Esophagus squamous epithelium (tissue), 5 donors: ENCODE measurements around the gene SUGP1. TPM values are rescaled to one million over a fixed set of nuclear protein-coding genes. Genes with fewer than 3 reads are reported as not detected.

Experiments used
- DNase-seq: peaks from one replicate; lab custom pipeline; 2025; lab: John Stamatoyannopoulos, UW
- H3K27ac ChIP-seq, 4 donors: fragments of 200-600 bp; sonication (generic); one replicate each; pipeline ENCODE4 v1.5.1; 2016 to 2019; ENCODE audit warnings: mild to moderate bottlenecking in 1 of 4
- H3K27me3 ChIP-seq, 4 donors: fragments of 200-600 bp; sonication (generic); 1 replicate in 3 of 4; 2 replicates in 1 of 4; pipeline versions ENCODE4 v1.5.1 to v1.6.0; 2017 to 2021; ENCODE audit warnings: antibody characterized with exemption in 1 of 4
- H3K36me3 ChIP-seq, 3 donors: fragments of 200-600 bp; sonication (generic); one replicate each; pipeline ENCODE4 v1.5.1; 2016 to 2019
- H3K4me1 ChIP-seq, 3 donors: fragments of 200-600 bp; sonication (generic); one replicate each; pipeline ENCODE4 v1.5.1; 2017 to 2019
- H3K4me3 ChIP-seq, 4 donors: fragments of 200-600 bp; sonication (generic); 1 replicate in 3 of 4; 2 replicates in 1 of 4; pipeline ENCODE4 v1.5.1; 2016 to 2019; ENCODE audit warnings: mild to moderate bottlenecking in 2 of 4, moderate library complexity in 1 of 4
- H3K9me3 ChIP-seq, 3 donors: fragments of 200-600 bp; sonication (generic); one replicate each; pipeline ENCODE4 v1.5.1; 2016 to 2019
- POLR2A ChIP-seq, 4 donors: fragments of 450-650 bp; IDR thresholded peaks; one replicate each; pipeline ENCODE4 v1.6.1; 2017; ENCODE audit warnings: antibody characterized with exemption in 4 of 4, mild to moderate bottlenecking in 4 of 4, moderate library complexity in 3 of 4
- WGBS, 2 donors: methylation state at CpG; one replicate each; pipeline ENCODE4 v1.1.5; 2018; 5-methylcytosine and 5-hydroxymethylcytosine counted together
- intact Hi-C: fragments of 100-400 bp; cut with DNase I; formaldehyde crosslinking; loops from one replicate; pipeline ENCODE4 v1.15.0; 2022
- total RNA-seq, 4 donors: library from RNA; depleted of rRNA; stranded (reverse); fragments of >200 nt; gene quantifications; one replicate each; pipeline ENCODE4 v1.1.0, GENCODE V29; 2016
- TF ChIP-seq, protein P1 (sequence below), 6 experiments: fragments of 450-650 bp in 4 of 6; fragments of 200-600 bp in 2 of 6; sonication (generic) in 2 of 6; IDR thresholded peaks; one replicate each; pipeline ENCODE4 v1.5.1; 2016 to 2019; ENCODE audit warnings: antibody characterized with exemption in 6 of 6, mild to moderate bottlenecking in 4 of 6, moderate library complexity in 4 of 6
- donor health status: DM: yes; HTN: yes; CAD: no.

Gene SUGP1
- total RNA-seq, 4 donors from 2014 or later: 31.0 to 47.4 (median 32.3) TPM

DNA sequence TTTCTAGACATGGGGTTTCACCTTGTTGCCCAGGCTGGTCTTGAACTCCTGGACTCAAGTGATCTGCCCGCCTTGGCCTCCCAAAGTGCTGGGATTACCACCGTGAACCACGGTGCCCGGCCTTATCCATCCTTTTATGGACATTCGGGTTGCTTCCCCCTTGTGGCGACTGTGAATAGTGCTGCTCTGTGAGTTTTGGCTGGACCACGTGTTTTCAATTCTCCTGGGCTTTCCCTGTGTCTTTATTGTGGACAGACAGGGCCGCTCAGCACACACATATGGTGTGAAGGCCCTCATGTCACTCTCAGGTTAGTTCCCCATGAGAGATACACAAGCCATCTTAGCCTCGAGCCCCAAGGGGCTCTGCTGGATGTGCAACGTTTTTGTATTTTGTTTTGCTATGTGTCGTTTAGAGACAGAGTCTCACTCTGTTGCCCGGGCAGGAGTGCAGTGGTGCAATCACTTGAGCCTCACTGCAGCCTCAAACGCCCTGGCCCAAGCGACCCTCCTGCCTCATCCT, 40.8 kb upstream of the SUGP1 start:
- H3K4me3 ChIP-seq: no peak overlapping the region
- no peaks in the 10 kb centered on the region for H3K27me3 ChIP-seq
- intact Hi-C loops: no loop called here
- peaks cover 9 to 33% (median 16%) of the 10 kb centered on the region in 3 donors for H3K36me3 ChIP-seq
- H3K9me3 ChIP-seq: no peaks in the 10 kb centered on the region
- TF ChIP-seq, protein P1, sequence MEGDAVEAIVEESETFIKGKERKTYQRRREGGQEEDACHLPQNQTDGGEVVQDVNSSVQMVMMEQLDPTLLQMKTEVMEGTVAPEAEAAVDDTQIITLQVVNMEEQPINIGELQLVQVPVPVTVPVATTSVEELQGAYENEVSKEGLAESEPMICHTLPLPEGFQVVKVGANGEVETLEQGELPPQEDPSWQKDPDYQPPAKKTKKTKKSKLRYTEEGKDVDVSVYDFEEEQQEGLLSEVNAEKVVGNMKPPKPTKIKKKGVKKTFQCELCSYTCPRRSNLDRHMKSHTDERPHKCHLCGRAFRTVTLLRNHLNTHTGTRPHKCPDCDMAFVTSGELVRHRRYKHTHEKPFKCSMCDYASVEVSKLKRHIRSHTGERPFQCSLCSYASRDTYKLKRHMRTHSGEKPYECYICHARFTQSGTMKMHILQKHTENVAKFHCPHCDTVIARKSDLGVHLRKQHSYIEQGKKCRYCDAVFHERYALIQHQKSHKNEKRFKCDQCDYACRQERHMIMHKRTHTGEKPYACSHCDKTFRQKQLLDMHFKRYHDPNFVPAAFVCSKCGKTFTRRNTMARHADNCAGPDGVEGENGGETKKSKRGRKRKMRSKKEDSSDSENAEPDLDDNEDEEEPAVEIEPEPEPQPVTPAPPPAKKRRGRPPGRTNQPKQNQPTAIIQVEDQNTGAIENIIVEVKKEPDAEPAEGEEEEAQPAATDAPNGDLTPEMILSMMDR (IDR thresholded peaks at IDR 0.05): peak; percentile 79 to 93 (median 86)
- TF ChIP-seq POLR2A (IDR thresholded peaks at IDR 0.05): no peak
- no peak for DNase-seq
- WGBS, 2 donors: 5 to 6% methylated on average over 11 to 14 of the region's 14 CpGs
- H3K4me1 ChIP-seq: peaks cover 3 to 31% (median 15%) of the 10 kb centered on the region in 3 donors
- H3K27ac ChIP-seq: peak overlapping the region in 2 of 4 donors; percentile 10 to 26

DNA sequence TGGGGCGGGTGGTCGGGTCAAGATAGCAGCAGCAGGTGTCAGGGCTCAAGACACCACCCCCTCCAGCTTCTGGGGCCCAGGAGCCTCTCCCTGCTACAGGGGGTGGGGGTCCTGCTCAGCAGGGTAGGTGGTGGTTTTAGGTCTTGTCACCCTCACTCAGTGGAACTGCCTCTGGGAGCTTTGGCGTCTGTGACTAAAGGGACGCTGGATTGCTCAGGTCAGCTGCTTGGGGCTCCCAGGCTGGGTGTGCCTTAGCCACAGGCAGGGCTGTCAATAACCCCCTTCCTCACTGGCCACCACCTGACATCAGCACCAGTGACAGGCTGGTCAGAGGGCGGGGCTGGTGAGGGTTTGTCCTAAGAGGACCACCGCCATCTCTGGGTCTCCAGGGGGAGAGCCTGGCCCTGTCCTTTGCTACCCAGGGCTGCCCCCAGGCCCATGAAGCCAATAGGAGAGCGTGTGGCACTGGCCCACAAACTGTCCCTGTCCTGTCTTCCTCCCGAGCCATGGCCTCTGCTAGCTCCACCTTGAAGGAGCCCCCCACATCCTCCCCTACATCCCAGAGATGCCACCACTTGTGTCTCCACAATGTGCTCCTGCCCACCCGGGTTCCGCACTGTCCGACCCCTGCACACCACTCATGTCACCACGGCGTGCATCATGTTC, 36.7 kb upstream of the SUGP1 start:
- 92 to 93% methylated on average over 7 of the region's 13 CpGs for WGBS, 2 donors
- no peak overlapping the region for H3K27ac ChIP-seq
- H3K36me3 ChIP-seq: peaks cover 39 to 74% (median 55%) of the 10 kb centered on the region in 3 donors
- peaks cover 3 to 12% (median 4%) of the 10 kb centered on the region in 3 donors for H3K4me1 ChIP-seq
- intact Hi-C loops: no loop called here
- H3K9me3 ChIP-seq: no peaks in the 10 kb centered on the region
- no peaks in the 10 kb centered on the region for H3K27me3 ChIP-seq
- TF ChIP-seq, protein P1 (IDR thresholded peaks at IDR 0.05): no peak
- TF ChIP-seq POLR2A (IDR thresholded peaks at IDR 0.05): no peak
- H3K4me3 ChIP-seq: no peak overlapping the region
- no peak for DNase-seq

DNA sequence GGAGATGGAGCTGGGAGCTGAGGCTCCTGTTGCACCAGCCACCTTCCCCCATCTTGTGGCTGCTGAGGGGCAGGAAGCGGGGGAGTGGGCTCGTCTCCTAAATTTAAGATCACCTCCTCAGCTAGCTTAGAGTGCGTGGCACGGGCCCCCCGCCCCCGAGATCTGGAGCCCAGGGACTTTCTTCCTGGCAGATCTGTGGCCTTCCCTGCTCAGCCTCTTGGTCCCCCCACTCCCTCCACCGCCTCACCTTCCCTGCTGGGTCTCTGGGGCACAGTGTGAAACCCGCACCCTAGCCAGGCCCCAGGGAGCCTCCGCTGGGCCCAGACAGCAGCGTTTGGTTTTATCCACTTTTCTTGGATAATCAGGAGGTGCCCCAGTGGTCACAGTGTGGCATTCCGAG, 36.2 kb upstream of the SUGP1 start:
- Histone ChIP-seq H3K4me1 (peaks cover 3 to 9% (median 4%) of the 10 kb centered on the region in 3 donors), H3K9me3 (no peaks in the 10 kb centered on the region), H3K27me3 (no peaks in the 10 kb centered on the region), H3K36me3 (peaks cover 39 to 80% (median 58%) of the 10 kb centered on the region in 3 donors), H3K4me3 (no peak overlapping the region), H3K27ac (no peak overlapping the region)
- 92 to 100% methylated on average over 2 to 3 of the region's 11 CpGs for WGBS, 2 donors
- intact Hi-C loops: no loop called here
- no peak for TF ChIP-seq POLR2A (IDR thresholded peaks at IDR 0.05)
- TF ChIP-seq, protein P1 (IDR thresholded peaks at IDR 0.05): no peak
- DNase-seq: no peak

DNA sequence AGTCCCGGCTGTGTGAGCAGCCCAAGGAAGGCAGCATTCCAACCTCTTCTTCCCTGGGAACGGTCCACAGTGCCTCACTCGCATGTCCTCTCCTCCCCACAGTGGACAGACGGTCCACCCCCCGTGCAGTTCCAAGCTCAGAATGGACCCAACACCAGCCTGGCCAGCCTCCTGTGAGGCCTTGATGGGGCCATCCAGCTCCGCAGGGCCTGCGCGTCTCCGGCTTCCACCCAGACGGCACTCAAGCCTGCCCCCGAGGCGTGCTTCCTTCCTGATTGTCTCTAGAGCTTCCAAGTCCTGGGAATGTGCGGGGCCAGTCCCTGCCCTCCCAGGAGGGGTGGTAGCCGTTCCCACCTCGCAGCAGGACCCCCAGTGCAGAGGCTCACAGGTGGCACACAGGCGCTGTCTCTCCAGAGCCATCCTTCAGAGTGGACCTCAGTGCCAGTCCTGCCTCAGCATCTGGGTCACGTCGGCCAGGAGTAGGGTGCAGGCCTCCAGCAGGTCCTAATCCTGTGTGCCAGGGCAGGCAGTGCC, 35.4 kb upstream of the SUGP1 start:
- Histone ChIP-seq H3K36me3 (peaks cover 39 to 88% (median 64%) of the 10 kb centered on the region in 3 donors), H3K27ac (no peak overlapping the region), H3K4me1 (peaks cover 0 to 1% (median 1%) of the 10 kb centered on the region in 3 donors), H3K27me3 (no peaks in the 10 kb centered on the region), H3K9me3 (no peaks in the 10 kb centered on the region), H3K4me3 (no peak overlapping the region)
- no peak for TF ChIP-seq POLR2A (IDR thresholded peaks at IDR 0.05)
- TF ChIP-seq, protein P1 (IDR thresholded peaks at IDR 0.05): no peak
- WGBS, 2 donors: 82 to 91% methylated on average over 8 to 10 of the region's 18 CpGs
- no peak for DNase-seq
- intact Hi-C loops: no loop called here

DNA sequence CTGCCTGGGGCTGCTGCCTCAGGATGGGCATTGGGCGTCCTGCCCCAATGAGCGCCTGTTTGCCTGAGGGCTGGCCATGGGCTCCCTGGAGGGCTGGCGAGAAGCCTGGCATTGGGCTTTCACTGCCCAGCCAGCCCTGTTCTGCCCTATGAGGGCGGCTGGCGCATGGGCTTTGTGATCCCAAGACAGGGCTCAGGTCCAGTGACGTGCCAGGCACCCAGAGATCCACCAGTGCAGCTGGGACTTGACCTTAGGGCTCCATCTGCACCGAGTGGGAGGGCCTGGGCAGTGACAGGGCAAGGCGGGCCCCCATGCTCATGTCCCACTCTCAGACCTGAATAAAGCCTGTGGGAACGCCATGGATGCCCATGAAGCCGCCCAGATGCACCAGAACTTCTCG, 34.6 kb upstream of the SUGP1 start:
- Histone ChIP-seq H3K27ac (no peak overlapping the region), H3K4me1 (no peaks in the 10 kb centered on the region), H3K36me3 (peaks cover 39 to 95% (median 64%) of the 10 kb centered on the region in 3 donors), H3K9me3 (no peaks in the 10 kb centered on the region), H3K4me3 (no peak overlapping the region), H3K27me3 (no peaks in the 10 kb centered on the region)
- TF ChIP-seq, protein P1 (IDR thresholded peaks at IDR 0.05): no peak
- no peak for TF ChIP-seq POLR2A (IDR thresholded peaks at IDR 0.05)
- intact Hi-C loops: no loop called here
- no peak for DNase-seq
- WGBS, 2 donors: 80 to 94% methylated on average over 1 to 3 of the region's 11 CpGs
